ENCODE measurements around the gene LHX4. TPM values are rescaled to one million over a fixed set of nuclear protein-coding genes. Genes with fewer than 3 reads are reported as not detected.

LHX4 gene
- total and polyA plus RNA-seq, 2 of the 13 experiments (the other 11 are each of a cell fraction or from before 2014, with no cell fraction given), result 0.03 to 0.07 TPM

GRCh38 chr1:180283098-180283497 lies 53.0 kb downstream of the LHX4 start:
- Histone ChIP-seq H4K20me1 (ENCODE audit: insufficient read depth, low read length) (no peaks in the 10 kb centered on the region), H3K27ac (ENCODE audit: extremely low read length, insufficient read depth, low read length) (no peak overlapping the region), H3K79me2 (ENCODE audit: insufficient read depth, low read length) (no peaks in the 10 kb centered on the region), H2AFZ (ENCODE audit: low read length) (no peak overlapping the region), H3K36me3 (replicated peaks in 1 of 2; ENCODE audit: control insufficient read depth in 1 of 2, insufficient read depth in 2 of 2, low read length in 2 of 2) (peaks cover 1 to 30% of the 10 kb centered on the region in 2 experiments), H3K9ac (ENCODE audit: insufficient read depth, low read depth, low read length) (no peak overlapping the region), H3K4me2 (ENCODE audit: low read depth, low read length) (no peak overlapping the region), H3K4me3 (replicated peaks in 1 of 3; ENCODE audit: insufficient read depth in 1 of 3, low read depth in 2 of 3, low read length in 3 of 3) (no peak overlapping the region), H3K4me1 (ENCODE audit: insufficient read depth, low read length) (no peaks in the 10 kb centered on the region), H3K27me3 (ENCODE audit: control insufficient read depth in 1 of 2, insufficient read depth in 2 of 2, low read length in 2 of 2) (no peaks in the 10 kb centered on the region), H3K9me3 (ENCODE audit: low read length) (no peaks in the 10 kb centered on the region)
- no peak for TF ChIP-seq SP5 (CRISPR knock-in tag; IDR thresholded peaks at IDR 0.05; ENCODE audit: borderline replicate concordance, low read depth)
- no peak for TF ChIP-seq MYC (CRISPR knock-in tag; IDR thresholded peaks at IDR 0.05; ENCODE audit: borderline replicate concordance)
- TF ChIP-seq ZFP91 (CRISPR knock-in tag; IDR thresholded peaks at IDR 0.05; ENCODE audit: borderline replicate concordance), result no peak
- TF ChIP-seq NFATC3 (CRISPR knock-in tag; IDR thresholded peaks at IDR 0.05), result no peak
- no peak for TF ChIP-seq HNRNPH1 (optimal IDR thresholded peaks at IDR 0.05; ENCODE audit: low read depth, low read length)
- TF ChIP-seq, protein P1, sequence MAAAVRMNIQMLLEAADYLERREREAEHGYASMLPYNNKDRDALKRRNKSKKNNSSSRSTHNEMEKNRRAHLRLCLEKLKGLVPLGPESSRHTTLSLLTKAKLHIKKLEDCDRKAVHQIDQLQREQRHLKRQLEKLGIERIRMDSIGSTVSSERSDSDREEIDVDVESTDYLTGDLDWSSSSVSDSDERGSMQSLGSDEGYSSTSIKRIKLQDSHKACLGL (CRISPR knock-in tag; IDR thresholded peaks at IDR 0.05), result no peak
- no peak for TF ChIP-seq RFX3 (CRISPR knock-in tag; IDR thresholded peaks at IDR 0.05)
- no peak for TF ChIP-seq FIP1L1 (IDR thresholded peaks at IDR 0.05; ENCODE audit: borderline replicate concordance, insufficient read depth, low read depth, low read length)
- no peak for TF ChIP-seq ZNF501 (CRISPR knock-in tag; IDR thresholded peaks at IDR 0.05)
- no peak for TF ChIP-seq ZNF446 (CRISPR knock-in tag; IDR thresholded peaks at IDR 0.05)
- TF ChIP-seq ZNF800 (CRISPR knock-in tag; IDR thresholded peaks at IDR 0.05), result no peak
- TF ChIP-seq ZBTB2 (CRISPR knock-in tag; IDR thresholded peaks at IDR 0.05; ENCODE audit: low read depth), result no peak
- TF ChIP-seq PPARG (CRISPR knock-in tag; conservative IDR thresholded peaks at IDR 0.05), result no peak
- 98% methylated on average over 4 of the region's 4 CpGs for WGBS (ENCODE audit: low lambda C conversion rate)
- BruUV-seq (replicated peaks), result no TSS peak
- CTCF ChIA-PET (ENCODE audit: low intra/inter-chr PET ratio, low total read pairs), result no interaction called here
- intact Hi-C loops (cut with micrococcal nuclease; ENCODE audit: unreplicated experiment) (no loop called here), in situ Hi-C loops (cut with HindIII; ENCODE audit: extremely low pct_ligation_motif_present, low pct_unique_long_range_greater_than_20kb) (no loop called here)
- no peak for ATAC-seq
- POLR2A ChIA-PET, result no interaction called here
- DNase-seq (ENCODE audit: low spot score), result no peak
- no peak for FAIRE-seq
